Activated CD4-positive, alpha-beta T cell treated with anti-CD3 and anti-CD28 coated beads, Interleukin-2, amount 10 ng/mL, durations not matched to agents 7 days and 5 days (primary cell): ENCODE results near the gene SSTR3. TPM values are rescaled to one million over a fixed set of nuclear protein-coding genes. Genes with fewer than 3 reads are reported as not detected.
A peak's percentile ranks its signal among the peaks of the same experiment; 100 is the strongest.

Source experiments
- CTCF ChIA-PET: fragments of 350-600 bp; sonication (Branson Sonifier 250); formaldehyde crosslinking; loops from one replicate; lab custom pipeline; 2021; ENCODE audit warnings: antibody characterized with exemption; lab: Charles Lee
- POLR2A ChIA-PET: fragments of 350-600 bp; sonication (Branson Sonifier 250); formaldehyde crosslinking; loops from one replicate; lab custom pipeline; 2021; ENCODE audit warnings: antibody characterized with exemption; lab: Charles Lee
- DNase-seq: peaks from one replicate; pipeline ENCODE4 v3.0.0-alpha.2; 2020
- H3K27ac Mint-ChIP-seq: one replicate; pipeline ENCODE4 v1.8.0; 2021; ENCODE audit warnings: mild to moderate bottlenecking, moderate library complexity, mixed read lengths
- H3K27me3 Mint-ChIP-seq: one replicate; pipeline ENCODE4 v1.8.0; 2021; ENCODE audit warnings: mixed read lengths
- H3K36me3 Mint-ChIP-seq: one replicate; pipeline ENCODE4 v1.8.0; 2021; ENCODE audit warnings: low read depth, mixed read lengths
- H3K4me1 Mint-ChIP-seq: one replicate; pipeline ENCODE4 v1.8.0; 2021; ENCODE audit warnings: mixed read lengths
- H3K4me3 Mint-ChIP-seq: one replicate; pipeline ENCODE4 v1.8.0; 2021; ENCODE audit warnings: mild to moderate bottlenecking, moderate library complexity, mixed read lengths
- H3K9me3 Mint-ChIP-seq: one replicate; pipeline ENCODE4 v1.8.0; 2021; ENCODE audit warnings: mixed read lengths
- total RNA-seq, 2 experiments: library from RNA; stranded (reverse); gene quantifications; one replicate each; pipeline ENCODE4 v1.2.3, GENCODE V29; 2021

Gene SSTR3
- total RNA-seq, 2 experiments from 2014 or later: 10.1 to 10.2 TPM

DNA sequence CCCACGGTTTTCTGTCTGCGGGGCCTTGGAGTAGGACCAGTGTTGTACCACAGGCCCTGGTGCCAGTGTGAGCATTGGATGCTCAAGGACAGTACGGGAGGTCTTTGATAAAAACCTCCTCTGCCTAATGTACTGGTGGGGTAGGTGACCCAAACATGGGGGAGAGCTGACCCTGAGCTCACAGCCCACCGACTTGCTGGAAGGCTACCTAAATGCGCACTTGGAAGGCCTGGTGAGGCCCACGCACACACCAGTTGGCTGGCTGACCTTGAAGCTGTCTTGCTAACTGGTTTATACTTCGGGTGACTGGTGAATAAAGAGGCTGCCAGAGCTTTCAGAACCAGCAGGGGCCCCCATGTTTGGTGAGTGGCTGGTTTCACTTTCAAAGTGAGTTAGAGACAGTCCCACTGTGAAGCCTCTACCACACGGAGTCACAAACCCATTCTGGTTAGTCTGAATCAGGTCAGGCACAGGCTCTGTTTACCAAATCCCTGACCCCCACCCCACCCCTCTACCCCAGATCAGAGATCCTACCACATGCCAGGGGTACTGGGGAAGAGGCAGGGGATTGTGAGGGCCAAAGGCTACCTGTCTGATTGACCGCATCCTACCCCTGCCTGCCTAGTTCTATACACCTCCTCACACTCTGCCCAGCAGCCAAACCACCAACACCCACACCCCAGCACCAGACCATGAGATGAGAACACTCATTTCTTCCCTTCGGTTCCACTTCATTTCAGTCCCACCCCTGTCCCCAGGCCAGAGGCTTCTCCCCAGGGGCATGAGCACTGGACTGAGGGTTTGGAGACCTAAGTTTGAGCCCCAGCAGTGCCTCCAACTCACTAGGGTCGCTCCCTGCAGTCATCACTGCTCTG lies 49.8 kb downstream of the SSTR3 start:
- CTCF ChIA-PET: interaction anchor here (0.5 to 5.1 kb wide), 21 partner anchors 9 to 411 kb away, joined by 3 to 63 read pairs (median 4); partner anchors contain the start of gene IL2RB
- peak overlapping the region; percentile 93 for H3K27ac Mint-ChIP-seq
- peaks cover 10% of the 10 kb centered on the region for H3K36me3 Mint-ChIP-seq
- POLR2A ChIA-PET: interaction anchor here (1.0 to 4.3 kb wide), 3 partner anchors 14 to 43 kb away, joined by 5 to 30 read pairs (median 5); partner anchors contain the start of gene IL2RB
- peak overlapping the region; percentile 10 for H3K4me3 Mint-ChIP-seq
- peak; percentile 86 for DNase-seq
- H3K27me3 Mint-ChIP-seq: no peaks in the 10 kb centered on the region
- peaks cover 90% of the 10 kb centered on the region for H3K4me1 Mint-ChIP-seq
- H3K9me3 Mint-ChIP-seq: peaks cover 4% of the 10 kb centered on the region

- peaks cover 84% of the 10 kb centered on the region for H3K4me1 Mint-ChIP-seq
- H3K27ac Mint-ChIP-seq: peak overlapping the region; percentile 93
- DNase-seq: peak; percentile 38
- no peak overlapping the region for H3K4me3 Mint-ChIP-seq
- H3K36me3 Mint-ChIP-seq: peaks cover 10% of the 10 kb centered on the region
- H3K9me3 Mint-ChIP-seq: peaks cover 4% of the 10 kb centered on the region
- no peaks in the 10 kb centered on the region for H3K27me3 Mint-ChIP-seq
- CTCF ChIA-PET: interaction anchor here (1.2 to 5.1 kb wide), 9 partner anchors 12 to 305 kb away, joined by 3 to 63 read pairs (median 4); partner anchors contain the start of gene IL2RB
- POLR2A ChIA-PET: interaction anchor here (1.3 to 4.3 kb wide), 2 partner anchors 13 to 39 kb away, joined by 5 to 30 read pairs; partner anchors contain the start of gene IL2RB
These were observed 50.8 kb downstream of the SSTR3 start for GRCh38 chr22:37161443-37161842.

DNA sequence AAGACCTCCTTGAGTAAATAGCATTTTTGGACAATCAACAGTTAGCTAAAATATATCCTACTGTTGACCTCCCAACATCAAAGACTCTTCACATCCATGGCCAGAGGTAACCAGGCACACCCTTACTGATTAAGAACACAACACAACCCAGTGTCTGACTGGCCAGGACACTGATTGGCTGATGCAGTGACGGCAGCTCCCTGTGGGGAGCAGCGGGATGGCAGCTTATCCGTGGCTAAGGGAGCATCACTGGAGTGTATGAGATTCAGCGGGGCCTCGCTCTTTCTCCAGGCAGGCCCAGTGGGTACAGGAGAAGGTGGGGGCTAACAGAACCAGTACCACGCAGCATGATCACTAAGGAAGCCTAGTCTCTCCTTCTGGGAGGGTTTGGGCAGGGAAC lies 52.2 kb downstream of the SSTR3 start:
- ChIA-PET CTCF (interaction anchor here (1.1 to 5.1 kb wide), 4 partner anchors 11 to 122 kb away, joined by 3 to 63 read pairs (median 17); partner anchors contain the start of gene IL2RB), POLR2A (interaction anchor here (4.3 kb wide), 1 partner anchor 11 kb away, joined by 30 read pairs; the partner anchor contains the start of gene IL2RB)
- Mint-ChIP-seq H3K27ac (peak overlapping the region; percentile 14), H3K27me3 (no peaks in the 10 kb centered on the region), H3K36me3 (peaks cover 13% of the 10 kb centered on the region), H3K4me3 (no peak overlapping the region), H3K9me3 (peaks cover 6% of the 10 kb centered on the region), H3K4me1 (peaks cover 81% of the 10 kb centered on the region)
- no peak for DNase-seq

DNA sequence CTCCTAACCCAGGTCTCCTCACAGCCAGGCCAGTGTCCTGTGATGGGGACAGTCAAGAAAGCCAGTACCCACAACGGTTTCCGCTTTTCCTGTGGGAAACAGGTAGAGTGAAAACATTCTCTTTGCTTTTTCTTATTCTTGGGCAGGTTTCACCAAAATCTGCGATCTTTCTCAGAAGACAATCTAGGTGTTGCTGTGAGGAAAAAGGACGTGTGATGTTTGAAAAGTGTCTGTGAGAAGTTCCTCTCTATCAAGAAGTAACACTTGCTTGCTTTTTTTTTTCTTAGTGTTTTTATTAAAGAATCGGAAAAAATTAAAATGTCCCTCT lies 53.4 kb downstream of the SSTR3 start:
- peaks cover 73% of the 10 kb centered on the region for H3K4me1 Mint-ChIP-seq
- H3K4me3 Mint-ChIP-seq: no peak overlapping the region
- H3K36me3 Mint-ChIP-seq: peaks cover 13% of the 10 kb centered on the region
- ChIA-PET CTCF (no interaction called here), POLR2A (no interaction called here)
- no peaks in the 10 kb centered on the region for H3K27me3 Mint-ChIP-seq
- no peak for DNase-seq
- no peak overlapping the region for H3K27ac Mint-ChIP-seq
- H3K9me3 Mint-ChIP-seq: peaks cover 6% of the 10 kb centered on the region

DNA sequence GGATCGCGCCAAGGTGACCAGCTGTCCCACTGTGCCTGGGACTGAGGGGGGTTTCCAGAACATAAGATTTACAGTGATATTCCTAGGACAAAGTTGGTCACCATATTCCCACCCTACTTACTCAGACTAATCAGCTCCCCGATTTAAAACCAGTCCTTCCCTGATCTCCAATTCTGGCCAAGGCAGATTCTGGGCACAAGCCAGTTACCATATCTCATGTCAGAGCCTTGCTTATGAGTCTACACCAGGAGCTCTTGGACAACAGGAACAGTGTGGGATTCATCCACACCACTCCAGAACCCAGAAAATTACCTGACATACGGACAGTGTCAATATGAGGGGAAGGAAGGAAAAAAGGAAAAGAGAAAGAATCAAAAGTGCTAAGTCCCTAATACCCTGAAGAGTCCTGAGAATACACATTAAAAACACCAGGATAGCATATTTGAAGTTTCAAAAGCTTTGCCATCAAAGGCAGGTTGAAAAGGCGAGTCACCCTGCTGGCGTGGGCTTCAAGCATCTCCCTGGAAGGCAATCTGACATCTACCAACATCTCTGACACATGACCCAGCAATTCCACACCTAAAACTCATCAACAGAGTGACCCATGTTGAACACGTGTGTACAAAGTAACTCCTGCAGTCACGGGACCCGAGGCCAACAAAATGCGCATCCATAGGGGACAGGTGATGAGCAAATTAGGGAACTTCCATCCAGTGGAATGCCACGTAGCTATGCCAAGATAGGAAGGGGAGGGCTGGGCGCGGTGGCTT lies 54.6 kb downstream of the SSTR3 start:
- Mint-ChIP-seq H3K27ac (no peak overlapping the region), H3K36me3 (peaks cover 13% of the 10 kb centered on the region), H3K27me3 (no peaks in the 10 kb centered on the region), H3K4me1 (peaks cover 61% of the 10 kb centered on the region), H3K4me3 (no peak overlapping the region), H3K9me3 (peaks cover 6% of the 10 kb centered on the region)
- DNase-seq: no peak
- ChIA-PET POLR2A (interaction anchor here (0.6 kb wide), 1 partner anchor 36 kb away, joined by 3 read pairs; no protein-coding TSS in a partner anchor), CTCF (interaction anchor here (1.3 to 2.5 kb wide), 4 partner anchors 9 to 112 kb away, joined by 3 to 12 read pairs (median 8); no protein-coding TSS in a partner anchor)

GRCh38 chr22:37156686-37157435 lies 55.4 kb downstream of the SSTR3 start:
- H3K27ac Mint-ChIP-seq: peak overlapping the region; percentile 27
- H3K36me3 Mint-ChIP-seq: peaks cover 8% of the 10 kb centered on the region
- POLR2A ChIA-PET: interaction anchor here (0.6 kb wide), 1 partner anchor 36 kb away, joined by 3 read pairs; no protein-coding TSS in a partner anchor
- H3K4me3 Mint-ChIP-seq: no peak overlapping the region
- H3K9me3 Mint-ChIP-seq: peaks cover 6% of the 10 kb centered on the region
- H3K4me1 Mint-ChIP-seq: peaks cover 53% of the 10 kb centered on the region
- DNase-seq: no peak
- no peaks in the 10 kb centered on the region for H3K27me3 Mint-ChIP-seq
- CTCF ChIA-PET: interaction anchor here (0.9 to 2.5 kb wide), 7 partner anchors 7 to 111 kb away, joined by 3 to 12 read pairs (median 4); no protein-coding TSS in a partner anchor

DNA sequence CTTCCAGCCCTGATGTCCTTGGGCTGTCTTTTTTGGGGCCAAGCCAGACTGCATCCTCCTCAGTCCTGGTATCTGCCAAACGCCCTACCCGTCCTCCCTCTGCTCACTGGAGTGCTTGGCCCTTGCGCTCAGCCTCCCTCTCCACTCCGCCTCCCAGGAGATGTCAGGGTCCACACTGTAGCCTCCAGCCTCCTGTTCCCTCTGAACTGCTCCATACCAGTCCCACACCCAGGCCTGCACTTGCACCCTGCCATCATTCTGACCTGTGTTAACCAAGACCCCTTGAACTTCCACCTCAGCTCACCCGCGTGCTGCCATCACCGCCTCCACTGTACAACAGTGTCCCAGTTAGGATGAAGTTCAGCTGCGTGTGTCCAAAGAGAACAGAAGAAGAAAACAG lies 56.3 kb downstream of the SSTR3 start:
- CTCF ChIA-PET: interaction anchor here (0.7 to 2.5 kb wide), 7 partner anchors 8 to 104 kb away, joined by 3 to 12 read pairs (median 4); no protein-coding TSS in a partner anchor
- Mint-ChIP-seq H3K9me3 (peaks cover 4% of the 10 kb centered on the region), H3K27me3 (no peaks in the 10 kb centered on the region), H3K36me3 (peaks cover 9% of the 10 kb centered on the region), H3K27ac (no peak overlapping the region), H3K4me1 (peaks cover 49% of the 10 kb centered on the region), H3K4me3 (no peak overlapping the region)
- no peak for DNase-seq
- POLR2A ChIA-PET: no interaction called here

DNA sequence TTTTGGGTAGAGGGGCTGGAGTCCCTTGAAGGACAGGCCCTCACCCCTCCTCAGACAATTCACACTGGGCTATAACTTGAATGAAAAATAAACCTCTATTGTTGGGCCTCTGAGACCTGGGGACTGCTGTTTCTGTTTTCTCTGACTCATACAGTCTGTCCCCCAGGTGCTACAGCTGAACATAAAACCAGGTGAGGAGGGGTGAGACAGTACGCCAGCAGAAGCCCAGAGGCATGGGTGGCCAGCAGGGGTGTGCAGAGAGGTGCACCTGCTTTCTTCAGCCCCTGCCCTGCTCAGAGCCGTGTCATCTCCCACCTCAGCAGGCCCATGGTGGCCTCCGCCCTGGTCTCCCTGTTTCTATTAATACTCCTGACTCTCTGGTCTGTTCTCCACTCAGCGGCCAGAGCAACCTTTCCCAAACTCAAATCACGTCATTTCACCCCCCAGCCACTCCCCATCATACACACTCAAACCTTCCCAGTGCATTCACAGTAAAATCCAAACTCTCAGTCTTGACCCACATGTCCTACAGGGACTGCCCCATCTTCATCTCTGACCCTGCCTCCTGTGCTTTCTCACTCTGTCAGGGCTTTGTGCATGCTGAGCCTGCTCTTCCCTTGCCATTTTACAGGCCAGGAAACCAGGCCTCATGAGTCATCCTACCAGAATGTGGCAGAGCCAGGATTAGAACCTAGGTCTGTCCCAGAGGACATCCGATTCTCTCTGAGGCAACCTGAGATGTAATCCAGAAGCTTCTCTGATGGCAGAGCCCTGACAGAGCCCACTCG lies 57.2 kb downstream of the SSTR3 start:
- Mint-ChIP-seq H3K27ac (no peak overlapping the region), H3K4me3 (no peak overlapping the region), H3K36me3 (peaks cover 10% of the 10 kb centered on the region), H3K9me3 (peaks cover 8% of the 10 kb centered on the region), H3K4me1 (peaks cover 52% of the 10 kb centered on the region), H3K27me3 (no peaks in the 10 kb centered on the region)
- no peak for DNase-seq
- POLR2A ChIA-PET: no interaction called here
- CTCF ChIA-PET: interaction anchor here (0.7 kb wide), 1 partner anchor 325 kb away, joined by 5 read pairs; no protein-coding TSS in a partner anchor

Other genes starting within 250 kb of the SSTR3 start
- gene TST, start 193.0 kb downstream of the SSTR3 start, total RNA-seq: 1 to 10 TPM; 2.4 to 3.4 TPM
- 10 to 100 TPM; 15.6 to 18.8 TPM for gene MPST, start 192.7 kb downstream of the SSTR3 start, total RNA-seq
- gene KCTD17, start 160.7 kb downstream of the SSTR3 start, total RNA-seq: 10 to 100 TPM; 25.7 to 29.7 TPM
- gene TMPRSS6, start 102.8 kb downstream of the SSTR3 start, total RNA-seq: under 1 TPM; 0.50 to 0.73 TPM
- 100 to 1,000 TPM; 100 to 115 TPM for gene IL2RB, start 62.6 kb downstream of the SSTR3 start, total RNA-seq
- gene C1QTNF6, start 24.2 kb downstream of the SSTR3 start, total RNA-seq: 1 to 10 TPM; 7.6 to 8.3 TPM
- gene RAC2, start 31.8 kb upstream of the SSTR3 start, total RNA-seq: 1,000 to 10,000 TPM; 1,015 to 1,117 TPM
- 100 to 1,000 TPM; 106 to 110 TPM for gene CYTH4, start 70.0 kb upstream of the SSTR3 start, total RNA-seq
- gene ELFN2, start 215.0 kb upstream of the SSTR3 start, total RNA-seq: under 1 TPM; 0.10 to 0.23 TPM